ENCODE measurements around the gene BMP2K. TPM values are rescaled to one million over a fixed set of nuclear protein-coding genes. Genes with fewer than 3 reads are reported as not detected.

Gene BMP2K
- total RNA-seq, 1 donor from 2014 or later, result 25.2 TPM

GRCh38 chr4:78749972-78750727 lies 26.0 kb upstream of the BMP2K start:
- no peak for TF ChIP-seq CTCF (IDR thresholded peaks at IDR 0.05; ENCODE audit: insufficient read depth, low read length, poor library complexity, severe bottlenecking)
- DNase-seq (ENCODE audit: low read depth), result no peak

GRCh38 chr4:78753091-78753490 lies 23.1 kb upstream of the BMP2K start:
- Histone ChIP-seq H3K4me3 (ENCODE audit: low read depth, low read length) (no peak overlapping the region), H3K36me3 (ENCODE audit: control insufficient read depth, insufficient read depth, low read length) (no peaks in the 10 kb centered on the region), H3K27me3 (ENCODE audit: control insufficient read depth, insufficient read depth, low read length) (no peaks in the 10 kb centered on the region)
- TF ChIP-seq CTCF (IDR thresholded peaks at IDR 0.05; ENCODE audit: insufficient read depth, low read length, poor library complexity, severe bottlenecking), result no peak
- no peak for DNase-seq (ENCODE audit: low read depth)

More at GRCh38 chr4:78749972-78750727, 26.0 kb upstream of the BMP2K start:
- H3K27me3 ChIP-seq (ENCODE audit: control insufficient read depth, insufficient read depth, low read length), result no peaks in the 10 kb centered on the region
- H3K4me3 ChIP-seq (ENCODE audit: low read depth, low read length), result no peak overlapping the region
- no peaks in the 10 kb centered on the region for H3K36me3 ChIP-seq (ENCODE audit: control insufficient read depth, insufficient read depth, low read length)

- H3K36me3 ChIP-seq (ENCODE audit: control insufficient read depth, insufficient read depth, low read length), result no peaks in the 10 kb centered on the region
- no peak overlapping the region for H3K4me3 ChIP-seq (ENCODE audit: low read depth, low read length)
- no peak for DNase-seq (ENCODE audit: low read depth)
- no peaks in the 10 kb centered on the region for H3K27me3 ChIP-seq (ENCODE audit: control insufficient read depth, insufficient read depth, low read length)
- TF ChIP-seq CTCF (IDR thresholded peaks at IDR 0.05; ENCODE audit: insufficient read depth, low read length, poor library complexity, severe bottlenecking), result no peak
These were observed 21.3 kb upstream of the BMP2K start for GRCh38 chr4:78754872-78755271.

GRCh38 chr4:78756137-78756536 lies 20.0 kb upstream of the BMP2K start:
- Histone ChIP-seq H3K36me3 (ENCODE audit: control insufficient read depth, insufficient read depth, low read length) (no peaks in the 10 kb centered on the region), H3K27me3 (ENCODE audit: control insufficient read depth, insufficient read depth, low read length) (no peaks in the 10 kb centered on the region), H3K4me3 (ENCODE audit: low read depth, low read length) (no peak overlapping the region)
- TF ChIP-seq CTCF (IDR thresholded peaks at IDR 0.05; ENCODE audit: insufficient read depth, low read length, poor library complexity, severe bottlenecking), result no peak
- no peak for DNase-seq (ENCODE audit: low read depth)

GRCh38 chr4:78756776-78757175 lies 19.4 kb upstream of the BMP2K start:
- DNase-seq (ENCODE audit: low read depth), result no peak
- TF ChIP-seq CTCF (IDR thresholded peaks at IDR 0.05; ENCODE audit: insufficient read depth, low read length, poor library complexity, severe bottlenecking), result no peak
- Histone ChIP-seq H3K27me3 (ENCODE audit: control insufficient read depth, insufficient read depth, low read length) (no peaks in the 10 kb centered on the region), H3K36me3 (ENCODE audit: control insufficient read depth, insufficient read depth, low read length) (no peaks in the 10 kb centered on the region), H3K4me3 (ENCODE audit: low read depth, low read length) (no peak overlapping the region)

GRCh38 chr4:78757574-78757973 lies 18.6 kb upstream of the BMP2K start:
- Histone ChIP-seq H3K4me3 (ENCODE audit: low read depth, low read length) (no peak overlapping the region), H3K27me3 (ENCODE audit: control insufficient read depth, insufficient read depth, low read length) (no peaks in the 10 kb centered on the region), H3K36me3 (ENCODE audit: control insufficient read depth, insufficient read depth, low read length) (no peaks in the 10 kb centered on the region)
- TF ChIP-seq CTCF (IDR thresholded peaks at IDR 0.05; ENCODE audit: insufficient read depth, low read length, poor library complexity, severe bottlenecking), result no peak
- DNase-seq (ENCODE audit: low read depth), result no peak

All from kidney epithelial cell (primary cell).